K562 (cell line): ENCODE results near the gene CPNE9.

Experiments
- MYC ChIP-seq, 2 experiments: fragments of 250-450 bp in 1 of 2; sonication (Bioruptor Pico) in 1 of 2; IDR thresholded peaks; 2 replicates each; pipeline versions ENCODE4 v1.5.1 to v1.6.1; 2012 to 2021; ENCODE audit warnings: low read depth in 2 of 2, borderline replicate concordance in 1 of 2, improper control_type of control experiment in 1 of 2, low read length in 1 of 2, mild to moderate bottlenecking in 1 of 2, moderate library complexity in 1 of 2
- TF ChIP-seq, protein P1 (sequence below): fragments of 150-350 bp; conservative IDR thresholded peaks from 2 replicates; pipeline ENCODE4 v1.6.1; 2014; ENCODE audit warnings: low read length

DNA sequence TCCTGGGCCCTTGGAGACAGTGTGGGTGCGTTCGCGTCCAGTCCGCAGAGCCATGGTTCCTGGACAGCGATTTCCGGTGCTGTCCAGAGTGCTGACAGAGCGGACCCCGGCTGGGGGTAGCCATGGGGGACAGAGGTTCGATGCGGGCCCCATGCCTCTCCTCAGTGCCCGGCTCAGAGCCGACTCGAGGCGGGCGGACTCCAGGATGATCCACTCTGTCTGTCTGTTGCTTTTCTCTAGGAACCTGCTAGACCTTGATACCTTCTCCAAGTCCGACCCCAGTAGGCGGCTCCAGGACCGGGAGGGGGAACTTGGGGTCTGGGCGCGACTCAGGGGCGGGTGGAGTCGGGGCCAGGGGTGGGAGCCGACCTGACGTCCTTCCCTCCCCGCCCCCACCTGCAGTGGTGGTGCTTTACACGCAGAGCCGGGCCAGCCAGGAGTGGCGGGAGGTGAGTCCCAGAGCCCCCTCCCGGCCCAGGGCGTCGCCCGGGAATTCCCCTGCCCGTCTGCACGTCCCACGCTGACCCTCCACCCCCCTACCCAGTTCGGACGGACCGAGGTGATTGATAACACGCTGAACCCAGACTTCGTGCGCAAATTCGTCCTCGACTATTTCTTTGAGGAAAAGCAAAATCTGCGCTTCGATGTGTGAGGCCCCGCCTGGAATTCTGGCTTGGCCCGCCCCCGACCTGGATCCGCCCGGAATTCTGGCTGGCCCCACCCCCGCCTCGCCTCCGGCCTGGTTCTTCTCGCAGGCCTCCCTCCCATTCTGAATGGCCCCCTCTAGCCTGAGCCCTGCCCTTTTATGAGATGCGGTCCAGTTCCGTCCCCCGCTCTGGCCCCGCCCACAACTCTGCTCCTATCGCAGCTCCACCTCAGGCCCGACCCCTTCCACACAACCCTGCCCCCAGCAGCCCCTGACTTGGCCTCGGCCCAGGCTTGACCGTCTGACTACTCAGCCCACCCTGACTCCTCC lies 1.0 kb downstream of the CPNE9 start:
- no peak for TF ChIP-seq MYC (IDR thresholded peaks at IDR 0.05; ENCODE audit: low read depth, low read length)
- no peak for TF ChIP-seq MYC (CRISPR knock-in tag; IDR thresholded peaks at IDR 0.05; ENCODE audit: borderline replicate concordance, low read depth)
- TF ChIP-seq, protein P1, sequence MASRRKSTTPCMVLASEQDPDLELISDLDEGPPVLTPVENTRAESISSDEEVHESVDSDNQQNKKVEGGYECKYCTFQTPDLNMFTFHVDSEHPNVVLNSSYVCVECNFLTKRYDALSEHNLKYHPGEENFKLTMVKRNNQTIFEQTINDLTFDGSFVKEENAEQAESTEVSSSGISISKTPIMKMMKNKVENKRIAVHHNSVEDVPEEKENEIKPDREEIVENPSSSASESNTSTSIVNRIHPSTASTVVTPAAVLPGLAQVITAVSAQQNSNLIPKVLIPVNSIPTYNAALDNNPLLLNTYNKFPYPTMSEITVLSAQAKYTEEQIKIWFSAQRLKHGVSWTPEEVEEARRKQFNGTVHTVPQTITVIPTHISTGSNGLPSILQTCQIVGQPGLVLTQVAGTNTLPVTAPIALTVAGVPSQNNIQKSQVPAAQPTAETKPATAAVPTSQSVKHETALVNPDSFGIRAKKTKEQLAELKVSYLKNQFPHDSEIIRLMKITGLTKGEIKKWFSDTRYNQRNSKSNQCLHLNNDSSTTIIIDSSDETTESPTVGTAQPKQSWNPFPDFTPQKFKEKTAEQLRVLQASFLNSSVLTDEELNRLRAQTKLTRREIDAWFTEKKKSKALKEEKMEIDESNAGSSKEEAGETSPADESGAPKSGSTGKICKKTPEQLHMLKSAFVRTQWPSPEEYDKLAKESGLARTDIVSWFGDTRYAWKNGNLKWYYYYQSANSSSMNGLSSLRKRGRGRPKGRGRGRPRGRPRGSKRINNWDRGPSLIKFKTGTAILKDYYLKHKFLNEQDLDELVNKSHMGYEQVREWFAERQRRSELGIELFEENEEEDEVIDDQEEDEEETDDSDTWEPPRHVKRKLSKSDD: no peak
